ENCODE data around the gene UCHL1. TPM values are rescaled to one million over a fixed set of nuclear protein-coding genes. Genes with fewer than 3 reads are reported as not detected.

Gene UCHL1
- total RNA-seq, 1 donor from 2014 or later, result 1,994 TPM

- TF ChIP-seq CTCF (IDR thresholded peaks at IDR 0.05; ENCODE audit: insufficient read depth, low read length, poor library complexity, severe bottlenecking), result no peak
- no peaks in the 10 kb centered on the region for H3K27me3 ChIP-seq (ENCODE audit: control insufficient read depth, insufficient read depth, low read length)
- no peak for DNase-seq (ENCODE audit: low read depth)
- no peaks in the 10 kb centered on the region for H3K36me3 ChIP-seq (ENCODE audit: control insufficient read depth, insufficient read depth, low read length)
- H3K4me3 ChIP-seq (ENCODE audit: low read depth, low read length), result peak overlapping the region; percentile 81
Measured at GRCh38 chr4:41215969-41216293, 40.8 kb upstream of the UCHL1 start.

GRCh38 chr4:41216294-41217019 lies 40.3 kb upstream of the UCHL1 start:
- H3K4me3 ChIP-seq (ENCODE audit: low read depth, low read length), result peak overlapping the region; percentile 81
- DNase-seq (ENCODE audit: low read depth), result no peak
- H3K27me3 ChIP-seq (ENCODE audit: control insufficient read depth, insufficient read depth, low read length), result no peaks in the 10 kb centered on the region
- H3K36me3 ChIP-seq (ENCODE audit: control insufficient read depth, insufficient read depth, low read length), result no peaks in the 10 kb centered on the region
- TF ChIP-seq CTCF (IDR thresholded peaks at IDR 0.05; ENCODE audit: insufficient read depth, low read length, poor library complexity, severe bottlenecking), result peak; percentile 10

- Histone ChIP-seq H3K27me3 (ENCODE audit: control insufficient read depth, insufficient read depth, low read length) (no peaks in the 10 kb centered on the region), H3K4me3 (ENCODE audit: low read depth, low read length) (peak overlapping the region; percentile 81), H3K36me3 (ENCODE audit: control insufficient read depth, insufficient read depth, low read length) (no peaks in the 10 kb centered on the region)
- no peak for DNase-seq (ENCODE audit: low read depth)
- TF ChIP-seq CTCF (IDR thresholded peaks at IDR 0.05; ENCODE audit: insufficient read depth, low read length, poor library complexity, severe bottlenecking), result no peak
Measured at GRCh38 chr4:41217020-41217333, 39.8 kb upstream of the UCHL1 start.

GRCh38 chr4:41217374-41217773 lies 39.4 kb upstream of the UCHL1 start:
- H3K27me3 ChIP-seq (ENCODE audit: control insufficient read depth, insufficient read depth, low read length), result no peaks in the 10 kb centered on the region
- no peak for DNase-seq (ENCODE audit: low read depth)
- no peak overlapping the region for H3K4me3 ChIP-seq (ENCODE audit: low read depth, low read length)
- TF ChIP-seq CTCF (IDR thresholded peaks at IDR 0.05; ENCODE audit: insufficient read depth, low read length, poor library complexity, severe bottlenecking), result no peak
- H3K36me3 ChIP-seq (ENCODE audit: control insufficient read depth, insufficient read depth, low read length), result no peaks in the 10 kb centered on the region

- no peaks in the 10 kb centered on the region for H3K36me3 ChIP-seq (ENCODE audit: control insufficient read depth, insufficient read depth, low read length)
- DNase-seq (ENCODE audit: low read depth), result no peak
- no peak overlapping the region for H3K4me3 ChIP-seq (ENCODE audit: low read depth, low read length)
- no peak for TF ChIP-seq CTCF (IDR thresholded peaks at IDR 0.05; ENCODE audit: insufficient read depth, low read length, poor library complexity, severe bottlenecking)
- H3K27me3 ChIP-seq (ENCODE audit: control insufficient read depth, insufficient read depth, low read length), result no peaks in the 10 kb centered on the region
Measured at GRCh38 chr4:41218703-41219102, 38.0 kb upstream of the UCHL1 start.

- TF ChIP-seq CTCF (IDR thresholded peaks at IDR 0.05; ENCODE audit: insufficient read depth, low read length, poor library complexity, severe bottlenecking), result no peak
- Histone ChIP-seq H3K4me3 (ENCODE audit: low read depth, low read length) (no peak overlapping the region), H3K36me3 (ENCODE audit: control insufficient read depth, insufficient read depth, low read length) (no peaks in the 10 kb centered on the region), H3K27me3 (ENCODE audit: control insufficient read depth, insufficient read depth, low read length) (no peaks in the 10 kb centered on the region)
- no peak for DNase-seq (ENCODE audit: low read depth)
Measured at GRCh38 chr4:41219421-41219950, 37.2 kb upstream of the UCHL1 start.

Data from kidney epithelial cell (primary cell).